ENCODE measurements around the gene UGT1A9. TPM values are rescaled to one million over a fixed set of nuclear protein-coding genes. Genes with fewer than 3 reads are reported as not detected.

UGT1A9 gene
- polyA plus RNA-seq, 3 donors from 2014 or later, result not detected

GRCh38 chr2:233818639-233819621 is 147.2 kb downstream of the UGT1A9 start:
- H3K4me1 Mint-ChIP-seq, result no peaks in the 10 kb centered on the region
- peaks cover 0 to 6% (median 1%) of the 10 kb centered on the region in 3 donors for H3K27me3 Mint-ChIP-seq (ENCODE audit: low read depth in 3 of 3)
- H3K9me3 Mint-ChIP-seq, result no peaks in the 10 kb centered on the region
- H3K27ac Mint-ChIP-seq, result no peak overlapping the region
- no peak overlapping the region for H3K4me3 Mint-ChIP-seq
- DNase-seq, result no peak
- no peaks in the 10 kb centered on the region for H3K36me3 Mint-ChIP-seq

GRCh38 chr2:233819884-233820773 is 148.4 kb downstream of the UGT1A9 start:
- Mint-ChIP-seq H3K27me3 (ENCODE audit: low read depth in 3 of 3) (peaks cover 0 to 6% (median 1%) of the 10 kb centered on the region in 3 donors), H3K4me1 (no peaks in the 10 kb centered on the region), H3K36me3 (no peaks in the 10 kb centered on the region), H3K4me3 (no peak overlapping the region), H3K9me3 (no peaks in the 10 kb centered on the region), H3K27ac (no peak overlapping the region)
- no peak for DNase-seq

- DNase-seq, result no peak
- H3K4me1 Mint-ChIP-seq, result no peaks in the 10 kb centered on the region
- no peak overlapping the region for H3K4me3 Mint-ChIP-seq
- H3K27me3 Mint-ChIP-seq (ENCODE audit: low read depth in 3 of 3), result peaks cover 0 to 6% (median 1%) of the 10 kb centered on the region in 3 donors
- no peak overlapping the region for H3K27ac Mint-ChIP-seq
- H3K9me3 Mint-ChIP-seq, result no peaks in the 10 kb centered on the region
- H3K36me3 Mint-ChIP-seq, result no peaks in the 10 kb centered on the region
These were observed 149.0 kb downstream of the UGT1A9 start for GRCh38 chr2:233820774-233821105.

GRCh38 chr2:233821196-233821595 is 149.5 kb downstream of the UGT1A9 start:
- Mint-ChIP-seq H3K27ac (no peak overlapping the region), H3K9me3 (no peaks in the 10 kb centered on the region), H3K4me3 (no peak overlapping the region), H3K4me1 (no peaks in the 10 kb centered on the region), H3K36me3 (no peaks in the 10 kb centered on the region), H3K27me3 (ENCODE audit: low read depth in 3 of 3) (peaks cover 0 to 5% (median 1%) of the 10 kb centered on the region in 3 donors)
- DNase-seq, result no peak

- Mint-ChIP-seq H3K4me3 (no peak overlapping the region), H3K9me3 (no peaks in the 10 kb centered on the region), H3K27ac (no peak overlapping the region), H3K27me3 (ENCODE audit: low read depth in 3 of 3) (peaks cover 0 to 3% (median 1%) of the 10 kb centered on the region in 3 donors), H3K4me1 (no peaks in the 10 kb centered on the region), H3K36me3 (no peaks in the 10 kb centered on the region)
- DNase-seq, result no peak
These were observed 150.0 kb downstream of the UGT1A9 start for GRCh38 chr2:233821709-233822100.

GRCh38 chr2:233822101-233822771 is 150.5 kb downstream of the UGT1A9 start:
- DNase-seq, result no peak
- H3K27ac Mint-ChIP-seq, result no peak overlapping the region
- no peaks in the 10 kb centered on the region for H3K9me3 Mint-ChIP-seq
- H3K27me3 Mint-ChIP-seq (ENCODE audit: low read depth in 3 of 3), result peaks cover 0 to 3% (median 1%) of the 10 kb centered on the region in 3 donors
- no peaks in the 10 kb centered on the region for H3K4me1 Mint-ChIP-seq
- H3K4me3 Mint-ChIP-seq, result no peak overlapping the region
- no peaks in the 10 kb centered on the region for H3K36me3 Mint-ChIP-seq

Other genes with a start within 250 kb of the UGT1A9 start
- gene USP40, start 105.1 kb upstream of the UGT1A9 start, polyA plus RNA-seq, result 1 to 10 TPM; 3.4 to 8.6 (median 5.1) TPM
- gene UGT1A8, start 54.3 kb upstream of the UGT1A9 start, polyA plus RNA-seq, result not detected
- gene UGT1A10, start 35.5 kb upstream of the UGT1A9 start, polyA plus RNA-seq, result not detected
- gene UGT1A7, start 10.0 kb downstream of the UGT1A9 start, polyA plus RNA-seq, result not detected
- gene UGT1A6, start 21.0 kb downstream of the UGT1A9 start, polyA plus RNA-seq, result not detected
- gene UGT1A5, start 41.0 kb downstream of the UGT1A9 start, polyA plus RNA-seq, result not detected
- not detected for gene UGT1A4, start 46.8 kb downstream of the UGT1A9 start, polyA plus RNA-seq
- not detected for gene UGT1A3, start 57.1 kb downstream of the UGT1A9 start, polyA plus RNA-seq
- gene UGT1A1, start 88.4 kb downstream of the UGT1A9 start, polyA plus RNA-seq, result not detected
- gene MROH2A, start 106.4 kb downstream of the UGT1A9 start, polyA plus RNA-seq, result not detected
- gene HJURP, start 182.6 kb downstream of the UGT1A9 start, polyA plus RNA-seq, result 1 to 10 TPM in 1 of 3 donors, under 1 TPM in 2; 0.47 to 1.2 (median 0.69) TPM
- gene TRPM8, start 245.5 kb downstream of the UGT1A9 start, polyA plus RNA-seq, result under 1 TPM; 0.06 to 0.52 (median 0.42) TPM